Measurements from ENCODE around the gene MMP14.

MMP14 gene

GRCh38 chr14:22893706-22894105, 57.3 kb downstream of the MMP14 start:
- DNase-seq (ENCODE audit: low read depth), result no peak
- H3K4me3 ChIP-seq (ENCODE audit: low read depth, low read length), result no peak overlapping the region
- TF ChIP-seq CTCF (IDR thresholded peaks at IDR 0.05; ENCODE audit: low read depth, low read length) (no peak), MAX (IDR thresholded peaks at IDR 0.05; ENCODE audit: low read depth, low read length) (no peak), POLR2A (IDR thresholded peaks at IDR 0.05; ENCODE audit: extremely low read depth, insufficient read length) (no peak), MYC (IDR thresholded peaks at IDR 0.05; ENCODE audit: low read depth, low read length) (no peak)

- TF ChIP-seq MAX (IDR thresholded peaks at IDR 0.05; ENCODE audit: low read depth, low read length) (no peak), POLR2A (IDR thresholded peaks at IDR 0.05; ENCODE audit: extremely low read depth, insufficient read length) (no peak), MYC (IDR thresholded peaks at IDR 0.05; ENCODE audit: low read depth, low read length) (no peak), CTCF (IDR thresholded peaks at IDR 0.05; ENCODE audit: low read depth, low read length) (no peak)
- no peak overlapping the region for H3K4me3 ChIP-seq (ENCODE audit: low read depth, low read length)
- DNase-seq (ENCODE audit: low read depth), result no peak
Measured at GRCh38 chr14:22895402-22895801, 59.0 kb downstream of the MMP14 start.

- TF ChIP-seq MYC (IDR thresholded peaks at IDR 0.05; ENCODE audit: low read depth, low read length), result no peak
- no peak for TF ChIP-seq MAX (IDR thresholded peaks at IDR 0.05; ENCODE audit: low read depth, low read length)
- TF ChIP-seq CTCF (IDR thresholded peaks at IDR 0.05; ENCODE audit: low read depth, low read length), result no peak
- TF ChIP-seq POLR2A (IDR thresholded peaks at IDR 0.05; ENCODE audit: extremely low read depth, insufficient read length), result no peak
- no peak for DNase-seq (ENCODE audit: low read depth)
- no peak overlapping the region for H3K4me3 ChIP-seq (ENCODE audit: low read depth, low read length)
Measured at GRCh38 chr14:22896356-22896755, 60.0 kb downstream of the MMP14 start.

- no peak for DNase-seq (ENCODE audit: low read depth)
- TF ChIP-seq CTCF (IDR thresholded peaks at IDR 0.05; ENCODE audit: low read depth, low read length) (no peak), MYC (IDR thresholded peaks at IDR 0.05; ENCODE audit: low read depth, low read length) (no peak), POLR2A (IDR thresholded peaks at IDR 0.05; ENCODE audit: extremely low read depth, insufficient read length) (no peak), MAX (IDR thresholded peaks at IDR 0.05; ENCODE audit: low read depth, low read length) (no peak)
- H3K4me3 ChIP-seq (ENCODE audit: low read depth, low read length), result no peak overlapping the region
Measured at GRCh38 chr14:22896760-22897159, 60.4 kb downstream of the MMP14 start.

- TF ChIP-seq CTCF (IDR thresholded peaks at IDR 0.05; ENCODE audit: low read depth, low read length), result no peak
- no peak for TF ChIP-seq MAX (IDR thresholded peaks at IDR 0.05; ENCODE audit: low read depth, low read length)
Measured at GRCh38 chr14:22897357-22897756, 61.0 kb downstream of the MMP14 start.

More at GRCh38 chr14:22897357-22897756, 61.0 kb downstream of the MMP14 start:
- DNase-seq (ENCODE audit: low read depth), result no peak
- no peak overlapping the region for H3K4me3 ChIP-seq (ENCODE audit: low read depth, low read length)

Data from NB4 (cell line).